ENCODE data around the gene PEX5.
"Not testable (repeated sequence)": the region's sequence is repeated elsewhere in the genome, so short reads cannot be mapped to it uniquely, and the experiment has no call there.

Gene PEX5

DNA sequence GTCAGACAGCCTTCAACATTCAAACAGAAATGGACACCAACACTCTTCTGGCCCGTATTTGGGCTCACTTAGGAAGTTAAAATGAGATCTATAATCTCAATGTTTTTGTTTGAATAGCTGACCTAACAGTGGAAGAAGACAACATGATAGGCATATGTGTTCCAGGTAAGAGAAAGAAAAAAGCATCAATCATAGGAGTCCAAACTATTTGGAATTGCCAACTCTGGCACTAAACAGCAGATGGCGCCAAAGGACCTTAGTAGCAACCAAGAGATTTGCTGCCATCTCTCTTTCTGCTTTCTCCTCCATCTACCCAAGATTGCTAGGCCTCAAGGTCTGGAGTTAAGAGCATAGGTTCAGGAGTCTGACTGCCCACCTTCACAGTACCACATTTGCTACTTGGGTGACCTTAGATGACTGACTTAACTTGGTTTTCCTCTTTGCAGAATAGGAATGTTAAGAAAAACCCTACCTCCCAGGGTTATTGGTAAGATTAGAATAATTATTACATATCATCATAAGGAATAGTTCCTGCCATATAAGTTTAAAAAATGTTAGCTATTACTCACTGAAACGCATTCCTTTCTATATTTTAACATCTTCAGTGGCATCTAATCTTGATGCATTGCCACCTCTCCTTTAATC lies 30.2 kb downstream of the PEX5 start:
- peak; percentile 60 for DNase-seq

- no peak for DNase-seq
Observed at GRCh38 chr12:7221486-7221885, 32.0 kb downstream of the PEX5 start.

GRCh38 chr12:7229741-7230140 lies 40.3 kb downstream of the PEX5 start:
- no peak for DNase-seq

GRCh38 chr12:7241404-7242005 lies 52.0 kb downstream of the PEX5 start:
- no peak for DNase-seq

DNA sequence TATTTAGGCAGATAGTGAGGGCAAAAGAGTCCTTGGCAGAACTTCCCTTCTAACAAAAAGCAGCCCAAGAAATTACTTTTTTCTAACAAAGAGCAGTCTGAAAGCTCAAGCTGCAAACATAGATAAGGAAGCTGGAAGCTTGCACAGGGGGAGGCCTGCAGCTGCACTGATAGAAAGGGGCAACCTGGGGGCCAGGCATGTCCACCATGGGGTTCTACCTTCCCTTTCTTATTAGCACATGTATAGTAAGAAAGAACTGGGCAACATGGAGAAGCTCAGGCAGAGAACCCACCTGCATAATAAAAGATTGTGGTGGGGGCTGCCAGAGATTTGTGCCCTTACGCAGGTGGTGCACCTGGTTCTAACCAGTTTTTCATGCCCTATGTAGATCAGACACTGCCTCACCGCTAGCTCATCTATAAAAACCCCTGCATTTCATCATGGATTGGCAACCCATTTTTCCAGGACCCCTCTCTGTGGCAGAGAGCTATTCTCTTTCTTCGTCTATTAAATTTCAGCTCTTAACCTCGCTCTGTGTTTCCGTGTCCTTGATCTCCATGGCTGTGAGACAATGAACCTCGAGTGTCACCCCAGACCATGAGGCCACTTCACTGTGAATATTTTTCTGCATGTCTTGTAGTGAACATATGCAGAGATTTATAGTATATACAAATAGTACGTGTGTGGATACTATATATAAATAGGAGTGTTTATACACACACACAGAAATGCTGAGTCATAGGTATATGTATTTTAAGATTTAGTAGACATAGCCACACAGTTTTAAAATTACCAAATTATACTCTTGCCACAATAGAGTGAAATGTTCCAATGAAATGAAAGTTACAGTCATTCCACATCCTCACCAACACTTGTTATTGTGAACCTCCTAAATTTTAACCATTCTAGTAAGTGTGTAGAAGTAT lies 53.0 kb downstream of the PEX5 start:
- no peak for DNase-seq

DNA sequence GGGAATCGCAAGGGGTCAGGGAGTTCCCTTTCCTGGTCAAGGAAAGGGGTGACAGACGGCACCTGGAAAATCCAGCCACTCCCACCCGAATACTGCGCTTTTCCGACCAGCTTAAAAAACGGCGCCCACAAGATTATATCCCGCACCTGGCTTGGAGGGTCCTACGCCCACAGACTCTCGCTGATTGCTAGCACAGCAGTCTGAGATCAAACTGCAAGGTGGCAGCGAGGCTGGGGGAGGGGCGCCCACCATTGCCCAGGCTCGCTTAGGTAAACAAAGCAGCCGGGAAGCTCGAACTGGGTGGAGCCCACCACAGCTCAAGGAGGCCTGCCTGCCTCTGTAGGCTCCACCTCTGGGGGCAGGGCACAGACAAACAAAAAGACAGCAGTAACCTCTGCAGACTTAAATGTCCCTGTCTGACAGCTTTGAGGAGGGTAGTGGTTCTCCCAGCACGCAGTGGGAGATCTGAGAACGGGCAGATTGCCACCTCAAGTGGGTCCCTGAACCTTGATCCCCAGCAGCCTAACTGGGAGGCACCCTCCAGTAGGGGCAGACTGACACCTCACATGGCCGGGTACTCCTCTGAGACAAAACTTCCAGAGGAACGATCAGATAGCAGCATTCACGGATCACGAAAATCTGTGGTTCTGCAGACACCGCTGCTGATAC lies 62.0 kb downstream of the PEX5 start:
- DNase-seq, result not testable (repeated sequence)

- no peak for DNase-seq
Observed at GRCh38 chr12:7259060-7259459, 69.6 kb downstream of the PEX5 start.
